HepG2 (cell line): ENCODE measurements around the gene PIGX. TPM values are rescaled to one million over a fixed set of nuclear protein-coding genes. Genes with fewer than 3 reads are reported as not detected.

Source experiments
- ARNT ChIP-seq: fragments of 450-650 bp; IDR thresholded peaks from 2 replicates; pipeline ENCODE4 v1.6.1; 2017
- ASH2L ChIP-seq: fragments of 300-600, 200-600 bp; sonication (generic); IDR thresholded peaks from 2 replicates; pipeline ENCODE4 v1.7.0; 2017; ENCODE audit warnings: low read depth, mild to moderate bottlenecking, moderate library complexity, mixed read lengths, low read length; ENCODE audit not compliant: insufficient read length
- ATM ChIP-seq: fragments of 450-650 bp; IDR thresholded peaks from 2 replicates; pipeline ENCODE4 v1.7.1; 2017; ENCODE audit warnings: mild to moderate bottlenecking, borderline replicate concordance
- BHLHE40 ChIP-seq: IDR thresholded peaks from 2 replicates; pipeline ENCODE4 v1.6.1; 2011; ENCODE audit warnings: low read length, improper control_type of control experiment
- CHD4 ChIP-seq: fragments of 200-600 bp; sonication (generic); IDR thresholded peaks from 2 replicates; pipeline ENCODE4 v1.7.0; 2017; ENCODE audit warnings: mild to moderate bottlenecking, low read length, borderline replicate concordance
- DMAP1 ChIP-seq: IDR thresholded peaks from 2 replicates; pipeline ENCODE4 v1.6.1; 2016
- ETV5 ChIP-seq: IDR thresholded peaks from 2 replicates; pipeline ENCODE4 v1.6.1; 2018; ENCODE audit warnings: missing biosample characterization, missing genetic modification reagents, inconsistent platforms, borderline replicate concordance
- IKZF4 ChIP-seq: sonication (generic); formaldehyde crosslinking; IDR thresholded peaks from 2 replicates; pipeline ENCODE4 v1.5.1; 2020; ENCODE audit warnings: borderline replicate concordance, mild to moderate bottlenecking, low read depth, missing genetic modification reagents; ENCODE audit errors: not compliant biosample characterization
- LBX2 ChIP-seq: sonication (generic); formaldehyde crosslinking; IDR thresholded peaks from 2 replicates; pipeline ENCODE4 v1.5.0; 2020; ENCODE audit warnings: missing genetic modification reagents, mild to moderate bottlenecking, borderline replicate concordance
- NCOA5 ChIP-seq: sonication (generic); formaldehyde crosslinking; IDR thresholded peaks from 2 replicates; pipeline ENCODE4 v1.4.0; 2020; ENCODE audit warnings: missing genetic modification reagents
- NFAT5 ChIP-seq: sonication (generic); formaldehyde crosslinking; IDR thresholded peaks from 2 replicates; pipeline ENCODE4 v1.4.0; 2020; ENCODE audit warnings: missing genetic modification reagents
- NFE2 ChIP-seq: sonication (generic); formaldehyde crosslinking; IDR thresholded peaks from 2 replicates; pipeline ENCODE4 v1.4.0; 2020; ENCODE audit warnings: missing genetic modification reagents
- NFRKB ChIP-seq: fragments of 450-650 bp; IDR thresholded peaks from 2 replicates; pipeline ENCODE4 v1.6.1; 2017
- PRMT3 ChIP-seq: sonication (generic); formaldehyde crosslinking; IDR thresholded peaks from 2 replicates; pipeline ENCODE4 v1.8.1; 2022; ENCODE audit warnings: low read depth, mild to moderate bottlenecking, moderate library complexity, missing genetic modification reagents, borderline replicate concordance
- RFX3 ChIP-seq: IDR thresholded peaks from 2 replicates; pipeline ENCODE4 v1.6.1; 2016; ENCODE audit warnings: missing biosample characterization, missing genetic modification reagents
- TCF7L2 ChIP-seq: IDR thresholded peaks from 2 replicates; pipeline ENCODE4 v1.6.1; 2011; ENCODE audit warnings: mild to moderate bottlenecking, low read depth, low read length, moderate library complexity
- ZBTB34 ChIP-seq: sonication (generic); formaldehyde crosslinking; IDR thresholded peaks from 2 replicates; pipeline ENCODE4 v1.8.0; 2022; ENCODE audit warnings: mild to moderate bottlenecking, missing genetic modification reagents
- ZBTB37 ChIP-seq: sonication (generic); formaldehyde crosslinking; IDR thresholded peaks from 2 replicates; pipeline ENCODE4 v1.4.0; 2020; ENCODE audit warnings: mild to moderate bottlenecking, missing genetic modification reagents
- ZNF382 ChIP-seq: sonication (generic); formaldehyde crosslinking; IDR thresholded peaks from 2 replicates; pipeline ENCODE4 v1.5.0; 2020; ENCODE audit warnings: missing genetic modification reagents, mild to moderate bottlenecking, borderline replicate concordance
- ZNF674 ChIP-seq: sonication (generic); formaldehyde crosslinking; IDR thresholded peaks from 2 replicates; pipeline ENCODE4 v1.5.0; 2020; ENCODE audit warnings: low read depth, mild to moderate bottlenecking, missing genetic modification reagents
- ZNF776 ChIP-seq: sonication (generic); formaldehyde crosslinking; IDR thresholded peaks from 2 replicates; pipeline ENCODE4 v1.4.0; 2020; ENCODE audit warnings: mild to moderate bottlenecking, missing genetic modification reagents
- polyA plus RNA-seq, 8 experiments: library from polyadenylated mRNA; depleted of rRNA in 3 of 8; stranded (reverse) in 7 of 8; unstranded in 1 of 8; fragments of >200 nt; fragmentation: Illumina TruSeq in 4 of 8; extraction: Trizol in 4 of 8; gene quantifications; 2 replicates each; pipeline versions ENCODE4 v1.2.1 to v1.2.3, GENCODE V29; 2011 to 2016; ENCODE audit warnings: low read depth in 4 of 8, missing spikeins in 1 of 8, mixed read lengths in 1 of 8; ENCODE audit not compliant: insufficient read depth in 1 of 8
- total RNA-seq, 5 experiments: library from RNA; depleted of rRNA; stranded (reverse); fragments of >200 nt; fragmentation: Illumina TruSeq; extraction: Trizol; gene quantifications; 2 replicates each; pipeline ENCODE4 v1.2.3, GENCODE V29; 2016; ENCODE audit warnings: low read depth in 1 of 5

Gene PIGX
- total and polyA plus RNA-seq, 2 of the 13 experiments (the other 11 are each of a cell fraction or from before 2014, with no cell fraction given): 13.2 to 21.3 TPM

- TF ChIP-seq ZNF382 (CRISPR knock-in tag): no peak
- no peak for TF ChIP-seq ZBTB34
- no peak for TF ChIP-seq ZNF674
- TF ChIP-seq NFAT5 (CRISPR knock-in tag): no peak
- no peak for TF ChIP-seq ZNF776
- no peak for TF ChIP-seq RFX3
- no peak for TF ChIP-seq NFE2 (CRISPR knock-in tag)
- no peak for TF ChIP-seq ZBTB37 (CRISPR knock-in tag)
- no peak for TF ChIP-seq ATM
- peak; percentile 69 for TF ChIP-seq ASH2L
- TF ChIP-seq ARNT: no peak
- TF ChIP-seq NCOA5: no peak
- no peak for TF ChIP-seq NFRKB
- TF ChIP-seq PRMT3 (CRISPR knock-in tag): no peak
- TF ChIP-seq ETV5 (CRISPR knock-in tag): peak; percentile 68
- no peak for TF ChIP-seq LBX2 (CRISPR knock-in tag)
- TF ChIP-seq CHD4: no peak
- TF ChIP-seq TCF7L2: no peak
- TF ChIP-seq IKZF4 (CRISPR knock-in tag): no peak
- peak; percentile 76; the same call in 1 of the 2 replicates for TF ChIP-seq DMAP1 (CRISPR knock-in tag)
- no peak for TF ChIP-seq BHLHE40
Observed at GRCh38 chr3:196739671-196740480, 27.7 kb downstream of the PIGX start, which contains the start of gene PAK2 (continued).
